ENCODE measurements around the gene CORO1C. TPM values are rescaled to one million over a fixed set of nuclear protein-coding genes. Genes with fewer than 3 reads are reported as not detected.

The CORO1C gene
- total and polyA plus RNA-seq, 2 donors (not counting 3 experiments of a cell fraction or from before 2014, with no cell fraction given): 150 to 240 TPM

DNA sequence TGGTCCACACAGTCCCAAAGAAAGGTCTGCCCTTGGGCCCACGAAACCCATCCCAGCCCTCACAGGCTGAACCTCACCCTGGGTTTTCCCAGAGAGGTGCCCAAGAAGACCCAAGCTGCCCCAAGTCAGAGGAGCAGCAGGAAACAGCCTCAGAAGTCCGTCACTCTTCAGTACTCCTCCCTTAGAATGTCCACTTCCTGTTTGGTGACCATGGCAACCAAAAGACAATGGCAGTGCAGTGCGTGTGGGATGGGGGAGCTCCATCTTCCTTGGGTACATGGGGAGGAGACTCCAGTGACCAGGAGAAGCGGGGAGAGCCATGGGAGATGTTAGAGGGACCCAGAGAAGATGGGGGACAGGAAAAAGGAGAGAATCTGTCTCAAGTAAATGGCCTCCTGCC is 108.9 kb downstream of the CORO1C start:
- intact Hi-C loops (cut with micrococcal nuclease): loop anchor here (1.0 kb wide), 1 partner anchor 22 kb away; no protein-coding TSS in a partner anchor
- Histone ChIP-seq H3K9me3 (replicated peaks; ENCODE audit: control insufficient read depth, insufficient read depth, low read length) (no peaks in the 10 kb centered on the region), H3K9me1 (replicated peaks; ENCODE audit: control insufficient read depth, extremely low read depth, insufficient read depth, low read length) (no peaks in the 10 kb centered on the region), H3K4me1 (ENCODE audit: control insufficient read depth, extremely low read depth, insufficient read depth, low read length) (peaks cover 9% of the 10 kb centered on the region), H3K9ac (replicated peaks; ENCODE audit: extremely low read depth, insufficient read depth, low read length) (no peak overlapping the region), H3K4me2 (ENCODE audit: insufficient read depth, low read length) (no peak overlapping the region), H2AFZ (ENCODE audit: low read depth, low read length) (peak overlapping the region; percentile 66), H3K4me3 (replicated peaks in 1 of 3; ENCODE audit: insufficient read depth in 1 of 3, low read depth in 1 of 3, low read length in 3 of 3) (no peak overlapping the region), H3K79me2 (ENCODE audit: control insufficient read depth, insufficient read depth, low read length) (no peaks in the 10 kb centered on the region), H4K20me1 (replicated peaks; ENCODE audit: control insufficient read depth, extremely low read depth, insufficient read depth, low read length) (no peaks in the 10 kb centered on the region), H3K27me3 (ENCODE audit: control insufficient read depth in 2 of 2, insufficient read depth in 2 of 2, low read length in 2 of 2) (no peaks in the 10 kb centered on the region), H3K27ac (ENCODE audit: insufficient read depth, low read depth, low read length) (peak overlapping the region; percentile 56), H3K36me3 (ENCODE audit: control insufficient read depth in 2 of 2, extremely low read depth in 1 of 2, insufficient read depth in 2 of 2, low read length in 2 of 2) (no peaks in the 10 kb centered on the region)
- ChIA-PET POLR2A (interaction anchor here (0.5 kb wide), 1 partner anchor 202 kb away, joined by 3 read pairs; no protein-coding TSS in a partner anchor), CTCF (interaction anchor here (0.6 to 1.6 kb wide), 6 partner anchors 10 to 328 kb away, joined by 3 to 6 read pairs (median 4); no protein-coding TSS in a partner anchor)
- dilution Hi-C loops (cut with MboI; ENCODE audit: extremely low pct_ligation_motif_present, low sequenced_read_pairs): no loop called here
- DNase-seq (ENCODE audit: low read depth, low spot score) (peak; percentile 76), FAIRE-seq (peak; percentile 90)
- BruUV-seq (replicated peaks): no TSS peak
- TF ChIP-seq GATA2 (IDR thresholded peaks at IDR 0.05; ENCODE audit: insufficient read depth, insufficient read length, low read depth, low read length) (no peak), JUN (IDR thresholded peaks at IDR 0.05; ENCODE audit: borderline replicate concordance, insufficient read depth, insufficient read length, low read depth) (peak; percentile 3)

DNA sequence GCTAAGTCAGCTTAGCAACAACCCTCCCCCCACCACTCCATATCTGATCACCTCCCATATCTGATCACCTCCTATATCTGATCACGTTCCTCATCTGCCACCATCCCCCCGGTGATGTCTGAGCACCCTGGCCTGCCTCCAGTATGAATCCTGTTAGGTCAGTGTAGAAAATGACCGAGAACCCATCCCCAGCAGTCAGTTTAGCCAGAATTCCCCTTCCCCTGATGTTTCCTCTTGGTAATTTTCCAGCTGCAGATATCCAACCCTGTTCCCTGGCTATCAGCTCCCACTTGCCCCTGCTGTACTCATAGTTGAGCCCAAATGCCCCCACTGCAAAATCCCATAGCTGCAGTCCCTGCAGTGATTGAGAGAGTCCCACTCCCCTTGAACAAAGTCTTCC is 110.2 kb downstream of the CORO1C start:
- H3K9ac ChIP-seq (replicated peaks; ENCODE audit: extremely low read depth, insufficient read depth, low read length): no peak overlapping the region
- no peak overlapping the region for H3K27ac ChIP-seq (ENCODE audit: insufficient read depth, low read depth, low read length)
- ChIA-PET CTCF (interaction anchor here (0.7 to 4.3 kb wide), 6 partner anchors 11 to 182 kb away, joined by 3 to 48 read pairs (median 3); no protein-coding TSS in a partner anchor), POLR2A (interaction anchor here (0.7 kb wide), 1 partner anchor 16 kb away, joined by 4 read pairs; no protein-coding TSS in a partner anchor)
- H3K4me3 ChIP-seq (replicated peaks in 1 of 3; ENCODE audit: insufficient read depth in 1 of 3, low read depth in 1 of 3, low read length in 3 of 3): no peak overlapping the region
- no peak overlapping the region for H2AFZ ChIP-seq (ENCODE audit: low read depth, low read length)
- no peak for TF ChIP-seq MYC (IDR thresholded peaks at IDR 0.05; ENCODE audit: low read depth, low read length)
- no peak for TF ChIP-seq POLR2A (IDR thresholded peaks at IDR 0.05; ENCODE audit: low read depth, low read length)
- no peak for TF ChIP-seq EZH2 (IDR thresholded peaks at IDR 0.05; ENCODE audit: borderline replicate concordance, low read depth, low read length, severe bottlenecking)
- TF ChIP-seq POLR2AphosphoS5 (IDR thresholded peaks at IDR 0.05; ENCODE audit: insufficient read depth, low read depth, low read length): no peak
- no peak for TF ChIP-seq JUN (IDR thresholded peaks at IDR 0.05; ENCODE audit: borderline replicate concordance, insufficient read depth, insufficient read length, low read depth)
- no peak for TF ChIP-seq GATA2 (IDR thresholded peaks at IDR 0.05; ENCODE audit: insufficient read depth, insufficient read length, low read depth, low read length)
- TF ChIP-seq, protein P1, sequence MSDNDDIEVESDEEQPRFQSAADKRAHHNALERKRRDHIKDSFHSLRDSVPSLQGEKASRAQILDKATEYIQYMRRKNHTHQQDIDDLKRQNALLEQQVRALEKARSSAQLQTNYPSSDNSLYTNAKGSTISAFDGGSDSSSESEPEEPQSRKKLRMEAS (IDR thresholded peaks at IDR 0.05; ENCODE audit: insufficient read depth, insufficient read length): no peak
- TF ChIP-seq FOS (IDR thresholded peaks at IDR 0.05; ENCODE audit: borderline replicate concordance, insufficient read depth, low read length): no peak
- TF ChIP-seq, protein P2, sequence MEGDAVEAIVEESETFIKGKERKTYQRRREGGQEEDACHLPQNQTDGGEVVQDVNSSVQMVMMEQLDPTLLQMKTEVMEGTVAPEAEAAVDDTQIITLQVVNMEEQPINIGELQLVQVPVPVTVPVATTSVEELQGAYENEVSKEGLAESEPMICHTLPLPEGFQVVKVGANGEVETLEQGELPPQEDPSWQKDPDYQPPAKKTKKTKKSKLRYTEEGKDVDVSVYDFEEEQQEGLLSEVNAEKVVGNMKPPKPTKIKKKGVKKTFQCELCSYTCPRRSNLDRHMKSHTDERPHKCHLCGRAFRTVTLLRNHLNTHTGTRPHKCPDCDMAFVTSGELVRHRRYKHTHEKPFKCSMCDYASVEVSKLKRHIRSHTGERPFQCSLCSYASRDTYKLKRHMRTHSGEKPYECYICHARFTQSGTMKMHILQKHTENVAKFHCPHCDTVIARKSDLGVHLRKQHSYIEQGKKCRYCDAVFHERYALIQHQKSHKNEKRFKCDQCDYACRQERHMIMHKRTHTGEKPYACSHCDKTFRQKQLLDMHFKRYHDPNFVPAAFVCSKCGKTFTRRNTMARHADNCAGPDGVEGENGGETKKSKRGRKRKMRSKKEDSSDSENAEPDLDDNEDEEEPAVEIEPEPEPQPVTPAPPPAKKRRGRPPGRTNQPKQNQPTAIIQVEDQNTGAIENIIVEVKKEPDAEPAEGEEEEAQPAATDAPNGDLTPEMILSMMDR (IDR thresholded peaks at IDR 0.05; ENCODE audit: extremely low read depth in 1 of 2, insufficient read depth in 1 of 2, low read depth in 1 of 2, low read length in 2 of 2): no peak
- H3K9me1 ChIP-seq (replicated peaks; ENCODE audit: control insufficient read depth, extremely low read depth, insufficient read depth, low read length): no peaks in the 10 kb centered on the region
- no peaks in the 10 kb centered on the region for H3K36me3 ChIP-seq (ENCODE audit: control insufficient read depth in 2 of 2, extremely low read depth in 1 of 2, insufficient read depth in 2 of 2, low read length in 2 of 2)
- dilution Hi-C loops (cut with MboI; ENCODE audit: extremely low pct_ligation_motif_present, low sequenced_read_pairs) (no loop called here), intact Hi-C loops (cut with micrococcal nuclease) (no loop called here)
- H3K9me3 ChIP-seq (replicated peaks; ENCODE audit: control insufficient read depth, insufficient read depth, low read length): no peaks in the 10 kb centered on the region
- no peak overlapping the region for H3K4me2 ChIP-seq (ENCODE audit: insufficient read depth, low read length)
- peaks cover 13% of the 10 kb centered on the region for H3K4me1 ChIP-seq (ENCODE audit: control insufficient read depth, extremely low read depth, insufficient read depth, low read length)
- DNase-seq (ENCODE audit: low read depth, low spot score) (peak; percentile 32), FAIRE-seq (no peak)
- no peaks in the 10 kb centered on the region for H3K27me3 ChIP-seq (ENCODE audit: control insufficient read depth in 2 of 2, insufficient read depth in 2 of 2, low read length in 2 of 2)
- H3K79me2 ChIP-seq (ENCODE audit: control insufficient read depth, insufficient read depth, low read length): no peaks in the 10 kb centered on the region
- no TSS peak for BruUV-seq (replicated peaks)
- no peaks in the 10 kb centered on the region for H4K20me1 ChIP-seq (replicated peaks; ENCODE audit: control insufficient read depth, extremely low read depth, insufficient read depth, low read length)

Measured in endothelial cell of umbilical vein (primary cell).